Stimulated activated CD8-positive, alpha-beta memory T cell treated with anti-CD3 and anti-CD28 coated beads, Interleukin-15, amount 100 ng/mL, for 4 hours (primary cell): ENCODE results near the gene TMEM43.
"Not testable (repeated sequence)": the region's sequence is repeated elsewhere in the genome, so short reads cannot be mapped to it uniquely, and the experiment has no call there.

Experiments used
- DNase-seq, 2 donors: peaks; one replicate each; pipeline ENCODE4 v3.0.0-alpha.2; 2020; ENCODE audit warnings: low read depth in 2 of 2

The TMEM43 gene, protein sequence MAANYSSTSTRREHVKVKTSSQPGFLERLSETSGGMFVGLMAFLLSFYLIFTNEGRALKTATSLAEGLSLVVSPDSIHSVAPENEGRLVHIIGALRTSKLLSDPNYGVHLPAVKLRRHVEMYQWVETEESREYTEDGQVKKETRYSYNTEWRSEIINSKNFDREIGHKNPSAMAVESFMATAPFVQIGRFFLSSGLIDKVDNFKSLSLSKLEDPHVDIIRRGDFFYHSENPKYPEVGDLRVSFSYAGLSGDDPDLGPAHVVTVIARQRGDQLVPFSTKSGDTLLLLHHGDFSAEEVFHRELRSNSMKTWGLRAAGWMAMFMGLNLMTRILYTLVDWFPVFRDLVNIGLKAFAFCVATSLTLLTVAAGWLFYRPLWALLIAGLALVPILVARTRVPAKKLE

DNA sequence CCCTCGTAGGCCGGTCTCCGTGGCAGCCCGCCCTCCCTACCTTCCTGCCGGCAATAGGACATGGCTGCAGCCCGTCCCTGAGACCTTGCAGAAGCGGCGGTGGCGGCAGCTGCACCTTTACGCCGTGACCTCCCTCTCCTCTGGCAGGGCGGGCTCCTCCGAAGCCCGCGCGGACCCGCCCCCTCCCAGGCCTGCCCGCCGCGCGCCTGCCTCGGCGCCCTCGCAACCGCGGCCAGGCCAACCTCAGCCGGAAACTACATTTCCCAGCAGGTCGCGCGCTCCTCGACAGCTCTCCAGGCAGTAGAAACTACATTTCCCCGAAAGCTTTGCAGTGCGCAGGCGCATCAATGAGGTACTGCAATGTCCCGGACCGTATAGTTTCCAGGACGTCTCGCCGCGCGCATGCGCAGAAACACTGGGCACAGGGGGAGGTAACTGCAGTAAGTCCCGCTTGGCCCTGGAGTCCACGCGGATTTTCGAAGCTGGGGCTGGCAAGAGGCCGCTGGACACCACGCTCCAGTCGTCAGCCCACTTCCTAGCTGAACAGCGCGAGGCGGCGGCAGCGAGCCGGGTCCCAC, at the start of gene TMEM43, which contains the start of gene CHCHD4:
TMEM43 (plus strand) TSS at position 438 of the 578 bp plus-strand sequence. CDS start 142 bp downstream, outside the sequence.
CHCHD4 (minus strand) TSS at position 256 of the 578 bp plus-strand sequence; CDS start at position 62, 194 bp downstream.
- DNase-seq: peak; percentile 97 to 99

GRCh38 chr3:14075233-14075632, 49.6 kb upstream of the TMEM43 start:
- DNase-seq: not testable (repeated sequence)

DNA sequence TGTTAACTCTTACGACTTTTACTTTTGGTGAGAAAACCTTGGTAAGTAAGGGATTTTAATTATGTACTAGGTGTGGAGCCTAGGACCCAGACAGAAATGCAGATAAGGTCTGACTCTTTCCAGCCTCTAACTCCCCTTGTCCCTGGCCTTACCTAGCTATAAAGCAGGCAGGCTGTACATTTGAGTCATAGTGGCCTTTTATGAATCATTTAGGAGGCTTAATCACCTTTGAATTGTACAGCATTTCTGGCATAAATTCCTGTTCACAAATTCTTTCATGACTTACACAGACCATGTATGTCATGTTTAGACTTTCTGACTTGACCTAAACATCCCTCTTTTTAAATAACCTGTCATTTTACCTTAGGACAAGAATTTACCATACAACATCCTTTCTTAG, 47.5 kb upstream of the TMEM43 start:
- DNase-seq: no peak

GRCh38 chr3:14082108-14082657, 42.7 kb upstream of the TMEM43 start:
- no peak for DNase-seq

DNA sequence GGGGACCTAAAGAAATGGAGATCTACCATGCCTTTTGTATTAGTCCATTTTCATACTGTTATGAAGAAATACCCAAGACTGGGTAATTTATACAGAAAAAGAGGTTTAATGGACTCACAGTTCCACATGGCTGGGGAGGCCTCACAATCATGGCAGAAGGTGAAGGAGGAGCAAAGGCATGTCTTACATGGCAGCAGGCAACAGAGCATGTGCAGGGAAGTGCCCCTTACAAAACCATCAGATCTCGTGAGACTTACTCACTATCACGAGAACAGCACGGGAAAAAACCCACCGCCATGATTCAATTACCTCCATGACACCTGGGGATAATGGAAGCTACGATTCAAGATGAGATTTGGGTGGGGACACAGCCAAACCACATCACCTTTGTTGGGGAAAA, 37.4 kb upstream of the TMEM43 start:
- DNase-seq: not testable (repeated sequence)

DNA sequence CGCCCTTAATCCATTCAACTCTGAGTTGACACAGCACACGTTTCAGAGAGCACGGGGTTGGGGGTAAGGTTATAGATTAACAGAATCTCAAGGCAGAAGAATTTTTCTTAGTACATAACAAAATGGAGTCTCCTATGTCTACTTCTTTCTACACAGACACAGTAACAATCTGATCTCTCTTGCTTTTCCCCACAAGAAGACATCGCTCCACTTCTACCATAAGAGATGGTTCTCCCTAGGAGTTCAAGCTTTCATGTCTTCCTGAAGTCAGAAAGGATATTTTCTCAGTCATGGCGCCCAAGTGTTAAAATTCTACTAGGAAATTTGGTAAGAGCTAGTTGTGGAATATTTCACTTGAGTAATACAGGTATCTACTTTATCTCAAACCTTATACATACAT, 32.9 kb upstream of the TMEM43 start:
- not testable (repeated sequence) for DNase-seq

DNA sequence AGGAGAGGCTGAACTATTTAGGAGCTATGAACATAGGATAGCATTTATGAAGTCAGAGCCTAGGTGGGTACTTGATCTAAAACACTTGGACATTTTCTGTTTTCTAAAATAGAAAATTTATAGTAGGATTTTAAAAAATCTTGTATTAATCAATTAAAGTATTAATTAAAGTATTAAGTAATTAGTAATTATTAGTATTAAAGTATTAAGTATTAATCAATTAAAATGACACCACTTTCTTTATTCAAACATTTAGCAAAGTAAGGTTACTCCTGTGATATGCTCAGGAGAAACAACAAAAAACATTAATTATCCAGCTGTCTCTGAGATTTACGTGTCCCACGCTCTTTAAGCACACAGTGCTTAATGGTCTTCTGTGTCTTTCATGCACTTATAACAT, 32.4 kb upstream of the TMEM43 start:
- DNase-seq: no peak

- DNase-seq: no peak
Observed at GRCh38 chr3:14093831-14094230, 31.0 kb upstream of the TMEM43 start.

DNA sequence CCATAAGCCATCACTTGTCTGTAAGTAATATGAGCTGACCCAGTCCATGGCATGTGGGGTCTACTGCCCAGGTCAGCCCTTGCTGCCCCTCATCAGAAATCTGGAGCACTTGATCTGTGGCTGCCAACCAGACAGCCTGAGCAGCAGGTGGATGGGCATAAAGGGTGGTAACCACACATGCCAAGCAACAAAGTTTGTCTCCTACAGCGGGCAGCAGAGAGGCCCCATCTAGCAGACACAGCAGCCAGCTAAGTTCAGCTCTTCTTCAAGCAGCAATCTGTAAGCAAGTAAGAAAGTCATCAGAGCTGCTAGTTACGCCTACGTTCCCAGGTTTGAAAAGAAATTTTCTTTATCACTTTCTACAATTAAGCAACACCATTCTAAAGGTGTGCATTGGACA, 28.1 kb upstream of the TMEM43 start:
- no peak for DNase-seq

DNA sequence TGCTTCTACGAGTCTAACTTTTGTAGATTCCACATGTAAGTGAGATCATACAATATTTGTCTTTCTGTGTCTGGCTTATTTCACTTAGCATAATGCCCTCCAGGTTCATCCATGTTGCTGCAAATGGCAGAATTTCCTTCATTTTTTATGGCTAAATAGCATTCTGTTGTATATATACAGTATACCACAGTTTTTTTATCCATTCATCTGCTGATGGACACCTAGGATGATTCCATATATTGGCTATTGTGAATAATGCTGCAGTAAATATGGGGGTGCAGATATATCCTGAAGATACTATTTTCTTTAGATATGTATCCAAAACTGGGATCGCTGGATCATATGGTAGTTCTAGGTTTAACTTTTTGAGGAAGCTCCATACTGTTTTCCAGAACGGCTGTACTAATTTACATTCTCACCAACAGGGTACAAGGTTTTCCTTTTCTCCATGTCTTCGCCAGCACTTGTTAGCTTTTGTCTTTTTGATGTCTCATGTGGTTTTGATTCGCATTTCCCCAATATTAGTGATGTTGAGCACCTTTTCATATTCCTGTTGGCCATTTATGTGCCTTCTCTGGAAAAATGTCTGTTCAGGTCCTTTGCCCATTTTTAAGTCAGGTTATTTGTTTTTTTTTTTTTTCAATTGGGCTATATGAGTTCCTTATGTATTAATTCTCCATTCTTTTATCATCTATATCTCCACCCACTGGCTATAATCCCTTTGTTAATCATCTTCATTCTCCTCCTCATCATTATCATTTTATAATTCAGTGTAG, 27.0 kb upstream of the TMEM43 start:
- no peak for DNase-seq

DNA sequence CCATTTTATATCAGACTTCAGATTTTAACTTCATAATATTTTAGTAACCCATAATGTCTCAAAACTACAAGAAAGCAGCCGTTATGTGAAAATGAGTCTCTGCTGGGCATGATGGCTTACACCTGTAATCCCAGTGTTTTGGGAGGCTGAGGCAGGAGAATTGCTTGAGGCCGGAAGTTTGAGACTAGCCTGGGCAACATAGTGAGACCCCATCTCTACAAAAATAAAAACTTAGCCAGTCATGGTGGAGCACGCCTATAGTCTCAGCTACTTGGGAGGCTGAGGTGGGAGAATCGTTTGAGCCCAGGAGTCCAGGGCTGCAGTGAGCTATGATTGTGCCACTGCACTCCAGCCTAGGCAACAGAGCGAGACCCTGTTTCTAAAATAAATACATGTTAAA, 15.0 kb upstream of the TMEM43 start:
- not testable (repeated sequence) for DNase-seq

DNA sequence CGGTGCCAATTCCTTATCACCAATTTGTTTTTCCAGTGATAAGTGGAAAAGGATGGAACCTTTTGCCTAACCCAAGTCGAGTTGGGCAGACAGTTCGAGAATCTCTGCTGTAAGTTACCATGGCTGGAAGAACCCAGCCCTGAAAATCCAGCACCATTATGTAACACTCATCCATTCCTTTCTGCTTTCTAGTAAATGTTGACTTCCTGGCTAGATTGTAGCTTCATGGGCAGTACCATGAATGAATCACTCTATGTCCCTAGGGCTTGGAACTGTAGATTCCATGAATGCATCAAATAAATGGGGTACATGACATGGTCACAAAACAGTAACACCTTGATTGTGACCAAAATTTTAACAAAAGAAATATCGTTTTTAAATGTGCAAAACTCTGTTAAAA, 14.2 kb upstream of the TMEM43 start:
- no peak for DNase-seq

- DNase-seq: no peak
Observed at GRCh38 chr3:14113965-14114635, 10.8 kb upstream of the TMEM43 start.

DNA sequence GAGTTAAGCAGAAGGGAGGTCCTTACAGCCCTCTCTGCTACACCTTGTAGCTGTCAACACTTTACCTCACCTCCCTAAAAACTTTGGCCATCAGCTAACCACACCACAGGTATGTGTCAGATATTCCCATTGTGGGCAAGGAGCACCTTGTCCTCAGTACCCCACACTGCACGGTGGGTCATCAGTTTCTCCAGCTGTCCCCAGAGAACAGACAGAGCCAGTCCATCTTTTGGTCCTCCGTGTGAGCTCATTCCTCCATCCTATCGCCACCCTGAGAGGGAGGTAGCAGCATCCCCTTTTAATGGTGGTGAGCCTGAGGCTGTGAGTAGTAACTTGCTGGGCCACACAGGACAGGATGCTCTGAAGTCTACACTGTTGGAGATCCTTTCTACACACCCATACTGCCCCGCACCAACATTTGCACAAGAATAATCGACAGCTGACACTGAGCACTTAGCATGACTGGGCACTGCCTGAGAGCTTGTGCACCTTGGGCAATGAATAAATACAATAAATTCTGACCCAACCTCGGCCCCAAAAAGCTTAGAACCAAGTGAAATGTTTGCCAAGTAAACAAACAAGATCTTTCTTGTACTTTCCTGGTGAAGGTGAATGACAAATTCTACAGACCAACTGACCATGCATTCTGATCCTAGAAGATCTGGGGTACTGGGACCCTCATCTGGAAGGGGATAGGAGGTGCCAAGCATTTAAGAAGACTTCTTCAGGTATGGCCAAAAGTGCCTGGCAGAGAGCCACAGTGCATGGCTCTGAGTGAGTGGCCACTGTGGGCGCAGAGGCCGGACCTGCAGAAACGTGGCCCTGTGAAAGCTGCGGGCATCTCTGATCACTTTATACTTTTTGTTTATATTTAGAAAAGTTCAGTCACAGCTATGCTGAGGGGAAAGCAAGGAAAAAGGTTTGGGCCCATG, 7.1 kb upstream of the TMEM43 start:
- no peak for DNase-seq

- DNase-seq: no peak
Observed at GRCh38 chr3:14118400-14119381, 6.2 kb upstream of the TMEM43 start.

DNA sequence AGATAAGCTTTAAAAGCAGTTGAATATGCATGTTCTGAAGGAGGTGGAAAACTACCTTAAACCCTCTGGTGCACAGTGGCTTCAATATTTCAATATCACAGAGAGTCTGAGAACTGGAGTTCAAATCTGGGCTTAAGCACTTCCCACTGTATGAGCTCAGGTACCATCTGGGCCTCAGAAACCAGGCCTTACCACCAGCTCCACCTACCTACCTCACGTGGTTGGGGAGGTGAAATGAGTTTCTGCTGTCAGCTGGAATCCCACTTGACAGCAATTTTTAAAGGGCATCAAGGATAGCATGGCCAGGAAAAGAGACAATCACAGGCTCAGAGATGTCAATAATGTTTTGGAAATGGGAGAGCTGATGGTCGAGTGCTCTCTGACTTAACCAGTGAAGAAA, 5.2 kb upstream of the TMEM43 start:
- no peak for DNase-seq

- no peak for DNase-seq
Observed at GRCh38 chr3:14120111-14120920, 4.5 kb upstream of the TMEM43 start.

GRCh38 chr3:14120921-14121448, 3.9 kb upstream of the TMEM43 start:
- not testable (repeated sequence) for DNase-seq
